ENCODE results near the gene GZMH.
A peak's percentile ranks its signal among the peaks of the same experiment; 100 is the strongest.

GZMH gene

DNA sequence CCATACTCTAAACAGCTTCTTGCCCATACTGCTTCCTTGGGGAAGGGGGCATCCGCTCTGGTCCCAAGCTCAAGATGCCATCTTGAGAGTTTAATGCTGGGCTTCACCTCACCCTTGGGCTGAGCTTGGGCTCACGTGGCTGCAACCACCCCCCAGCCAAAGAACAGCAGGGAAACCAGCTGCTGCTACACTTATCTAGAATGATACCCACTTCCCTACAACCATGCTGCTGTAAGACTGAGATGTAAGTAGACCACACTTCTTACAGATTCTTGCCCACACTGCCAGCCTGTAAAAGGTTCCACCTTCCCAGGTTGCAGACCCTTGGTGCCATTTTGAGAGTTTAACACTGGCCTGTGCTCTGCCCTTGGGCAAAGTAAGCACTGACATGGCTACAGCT lies 43.2 kb downstream of the GZMH start:
- no peak for DNase-seq (ENCODE audit: low read depth)
- no peak for TF ChIP-seq CTCF (conservative IDR thresholded peaks at IDR 0.05; ENCODE audit: control insufficient read depth, insufficient read depth, low read depth, low read length)
- H3K4me3 ChIP-seq (ENCODE audit: control insufficient read depth, low read depth, low read length) = no peak overlapping the region

DNA sequence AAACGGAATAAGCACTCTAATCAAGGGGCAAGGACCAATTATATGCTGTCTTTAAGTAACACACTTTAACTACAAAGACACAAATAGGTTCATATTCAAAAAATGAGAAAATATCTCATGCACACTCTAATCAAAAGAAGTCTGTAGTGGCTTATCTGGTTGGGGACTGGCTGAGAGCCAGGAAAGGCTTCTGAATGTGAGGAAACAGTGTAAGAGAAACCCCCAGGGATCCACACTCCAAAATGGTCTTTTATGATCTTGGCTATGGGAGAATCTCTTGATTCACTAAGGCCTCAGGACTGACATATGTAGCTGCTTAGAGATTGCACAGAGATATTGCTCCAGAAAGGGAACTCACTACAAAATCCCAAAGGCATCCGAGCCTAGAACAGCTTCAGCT lies 43.7 kb downstream of the GZMH start:
- no peak for DNase-seq (ENCODE audit: low read depth)
- no peak overlapping the region for H3K4me3 ChIP-seq (ENCODE audit: control insufficient read depth, low read depth, low read length)
- no peak for TF ChIP-seq CTCF (conservative IDR thresholded peaks at IDR 0.05; ENCODE audit: control insufficient read depth, insufficient read depth, low read depth, low read length)

GRCh38 chr14:24563505-24563904 lies 46.0 kb downstream of the GZMH start:
- TF ChIP-seq CTCF (conservative IDR thresholded peaks at IDR 0.05; ENCODE audit: control insufficient read depth, insufficient read depth, low read depth, low read length) = no peak
- no peak overlapping the region for H3K4me3 ChIP-seq (ENCODE audit: control insufficient read depth, low read depth, low read length)
- DNase-seq (ENCODE audit: low read depth) = no peak

DNA sequence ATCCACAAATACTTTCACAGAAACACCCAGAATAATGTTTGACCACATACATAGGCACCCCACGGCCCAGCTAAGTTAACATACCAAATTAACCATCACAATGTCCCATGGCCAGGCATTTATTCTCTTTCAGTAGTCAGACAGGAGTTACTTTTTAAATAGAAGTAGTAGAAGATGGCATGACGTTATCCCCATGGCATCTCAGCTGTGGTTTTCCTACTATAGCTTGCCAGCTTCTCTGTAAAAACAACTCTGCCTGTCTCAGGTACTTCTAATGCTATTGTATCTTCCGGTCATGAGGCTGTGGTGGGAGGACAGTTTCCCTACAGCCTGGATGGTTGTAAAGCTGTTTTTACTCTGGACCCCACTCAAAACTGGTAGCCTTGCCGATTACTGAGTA lies 52.7 kb downstream of the GZMH start:
- no peak for TF ChIP-seq CTCF (conservative IDR thresholded peaks at IDR 0.05; ENCODE audit: control insufficient read depth, insufficient read depth, low read depth, low read length)
- no peak overlapping the region for H3K4me3 ChIP-seq (ENCODE audit: control insufficient read depth, low read depth, low read length)
- peak; percentile 2 for DNase-seq (ENCODE audit: low read depth)
